GM23338 (cell line): ENCODE data around the gene BMPR1B.

ENCODE experiments used
- CREB1 ChIP-seq: fragments of 250-450 bp; sonication (Bioruptor Pico); IDR thresholded peaks from 2 replicates; pipeline ENCODE4 v1.5.0; 2020; ENCODE audit warnings: low read depth, mild to moderate bottlenecking, moderate library complexity
- CTCF ChIP-seq, 2 experiments: fragments of 200-600 bp in 1 of 2; sonication (generic) in 1 of 2; conservative IDR thresholded peaks; 2 replicates each; pipeline versions ENCODE4 v1.5.1 to v1.6.1; 2016 to 2017; ENCODE audit warnings: antibody characterized with exemption in 2 of 2, low read depth in 2 of 2, mild to moderate bottlenecking in 2 of 2, moderate library complexity in 1 of 2
- ETS1 ChIP-seq: IDR thresholded peaks from 2 replicates; pipeline ENCODE4 v1.6.1; 2016; ENCODE audit warnings: antibody characterized with exemption
- EZH2 ChIP-seq: fragments of 200-600 bp; sonication (generic); IDR thresholded peaks from one replicate; pipeline ENCODE4 v1.8.0; 2017; ENCODE audit warnings: antibody characterized with exemption, mild to moderate bottlenecking, low read depth; ENCODE audit not compliant: unreplicated experiment
- EZH2phosphoT487 ChIP-seq: fragments of 200-600 bp; sonication (generic); IDR thresholded peaks from one replicate; pipeline ENCODE4 v1.8.1; 2018; ENCODE audit warnings: antibody characterized with exemption; ENCODE audit not compliant: unreplicated experiment
- JUNB ChIP-seq: IDR thresholded peaks from one replicate; pipeline ENCODE4 v1.6.1; 2016; ENCODE audit warnings: antibody characterized with exemption; ENCODE audit not compliant: unreplicated experiment
- NANOG ChIP-seq: IDR thresholded peaks from 2 replicates; pipeline ENCODE4 v1.6.1; 2016; ENCODE audit warnings: antibody characterized with exemption, borderline replicate concordance
- POLR2AphosphoS5 ChIP-seq: IDR thresholded peaks from 2 replicates; pipeline ENCODE4 v1.6.1; 2016; ENCODE audit warnings: antibody characterized with exemption, low read depth
- REST ChIP-seq: IDR thresholded peaks from one replicate; pipeline ENCODE4 v1.6.1; 2018; ENCODE audit warnings: antibody characterized with exemption; ENCODE audit not compliant: unreplicated experiment
- STAT1 ChIP-seq: IDR thresholded peaks from one replicate; pipeline ENCODE4 v1.6.1; 2016; ENCODE audit warnings: antibody characterized with exemption; ENCODE audit not compliant: unreplicated experiment
- ZNF331 ChIP-seq: fragments of 250-450 bp; sonication (Bioruptor Pico); IDR thresholded peaks from 2 replicates; pipeline ENCODE4 v1.5.0; 2020; ENCODE audit warnings: low read depth, mild to moderate bottlenecking, moderate library complexity
- ZNF462 ChIP-seq: fragments of 250-450 bp; sonication (Bioruptor Pico); IDR thresholded peaks from 2 replicates; pipeline ENCODE4 v1.5.0; 2020; ENCODE audit warnings: mild to moderate bottlenecking, moderate library complexity

- no peak for TF ChIP-seq CTCF (conservative IDR thresholded peaks at IDR 0.05; ENCODE audit: low read depth in 2 of 2)
- TF ChIP-seq EZH2, result no peak
- TF ChIP-seq CREB1 (CRISPR knock-in tag), result no peak
- no peak for TF ChIP-seq STAT1
- TF ChIP-seq POLR2AphosphoS5, result no peak
- TF ChIP-seq EZH2phosphoT487, result no peak
- no peak for TF ChIP-seq REST
- TF ChIP-seq ZNF331 (CRISPR knock-in tag), result no peak
- no peak for TF ChIP-seq JUNB
- no peak for TF ChIP-seq ZNF462 (CRISPR knock-in tag)
- no peak for TF ChIP-seq NANOG
- no peak for TF ChIP-seq ETS1
Observed at GRCh38 chr4:95068818-95069478, 311.2 kb downstream of the BMPR1B start.
